IMR-90 (cell line): ENCODE data around the gene CD248. TPM values are rescaled to one million over a fixed set of nuclear protein-coding genes. Genes with fewer than 3 reads are reported as not detected.

Experiments used
- ATAC-seq: fragments of 200-7000 bp; cut with Tn5 transposase; 2 replicates; pipeline ENCODE4 v1.9.1; 2020; ENCODE audit warnings: low read depth, mild to moderate bottlenecking, moderate library complexity
- BruUV-seq: library from RNA; stranded (reverse); fragments of 400-500 nt; replicated peaks from 2 replicates; lab custom pipeline; 2021; lab: Mats Ljungman, UMichigan
- CTCF ChIA-PET: fragments of 300-600 bp; formaldehyde crosslinking; extraction: SDS; loops from one replicate; lab custom pipeline; 2021; ENCODE audit warnings: antibody characterized with exemption; lab: Yijun Ruan, JAX
- POLR2A ChIA-PET: fragments of 300-600 bp; sonication (Branson Sonifier 250); formaldehyde crosslinking; loops from one replicate; lab custom pipeline; 2022; ENCODE audit warnings: antibody characterized with exemption; ENCODE audit not compliant: unreplicated experiment; lab: Charles Lee
- DNase-seq: peaks from one replicate; pipeline ENCODE4 v3.0.0; 2013
- H2AFZ ChIP-seq: replicated peaks from 2 replicates; pipeline ENCODE3; 2013; ENCODE audit warnings: low read length, mild to moderate bottlenecking; ENCODE audit not compliant: poor library complexity
- H2AK5ac ChIP-seq: 2 replicates; pipeline ENCODE4 v1.6.1; 2013; ENCODE audit warnings: low read depth, low read length, inconsistent platforms
- H2AK9ac ChIP-seq: replicated peaks from 2 replicates; pipeline ENCODE3; 2013; ENCODE audit warnings: mild to moderate bottlenecking, low read depth, low read length, moderate library complexity; ENCODE audit not compliant: poor library complexity
- H2BK120ac ChIP-seq: 2 replicates; pipeline ENCODE4 v1.6.1; 2013; ENCODE audit warnings: low read depth, low read length, inconsistent platforms
- H2BK15ac ChIP-seq: 3 replicates; pipeline ENCODE4 v1.6.1; 2013; ENCODE audit warnings: low read depth, low read length, inconsistent platforms
- H2BK20ac ChIP-seq: 2 replicates; pipeline ENCODE4 v1.6.1; 2013; ENCODE audit warnings: low read depth, mild to moderate bottlenecking, inconsistent platforms, low read length, moderate library complexity
- H2BK5ac ChIP-seq: 2 replicates; pipeline ENCODE4 v1.6.1; 2013; ENCODE audit warnings: mild to moderate bottlenecking, low read depth, low read length, inconsistent platforms; ENCODE audit not compliant: poor library complexity, severe bottlenecking
- H3K14ac ChIP-seq: replicated peaks from 2 replicates; pipeline ENCODE4 v1.6.1; 2013; ENCODE audit warnings: low read depth, low read length, inconsistent platforms
- H3K18ac ChIP-seq: 2 replicates; pipeline ENCODE4 v1.6.1; 2013; ENCODE audit warnings: low read depth, low read length, control low read depth
- H3K23ac ChIP-seq: 2 replicates; pipeline ENCODE4 v1.6.1; 2013; ENCODE audit warnings: low read depth, low read length, inconsistent platforms
- H3K27ac ChIP-seq: 2 replicates; pipeline ENCODE4 v1.5.1; 2013; ENCODE audit warnings: mild to moderate bottlenecking, control low read depth, low read length; ENCODE audit not compliant: insufficient read depth
- H3K27me3 ChIP-seq: 2 replicates; pipeline ENCODE4 v1.6.1; 2013; ENCODE audit warnings: low read length; ENCODE audit not compliant: control insufficient read depth, insufficient read depth
- H3K36me3 ChIP-seq: 2 replicates; pipeline ENCODE4 v1.6.1; 2013; ENCODE audit warnings: low read length, mixed read lengths; ENCODE audit not compliant: control insufficient read depth, insufficient read depth
- H3K4ac ChIP-seq: 2 replicates; pipeline ENCODE4 v1.6.1; 2013; ENCODE audit warnings: low read depth, low read length, inconsistent platforms
- H3K4me1 ChIP-seq: 2 replicates; pipeline ENCODE4 v1.6.1; 2013; ENCODE audit warnings: low read length, mixed read lengths; ENCODE audit not compliant: control insufficient read depth, insufficient read depth
- H3K4me2 ChIP-seq: 2 replicates; pipeline ENCODE4 v1.6.1; 2013; ENCODE audit warnings: low read depth, mild to moderate bottlenecking, control low read depth, low read length, moderate library complexity
- H3K4me3 ChIP-seq: 2 replicates; pipeline ENCODE4 v1.5.1; 2013; ENCODE audit warnings: low read depth, mild to moderate bottlenecking, control low read depth, low read length, moderate library complexity; ENCODE audit not compliant: insufficient read depth
- H3K56ac ChIP-seq: 2 replicates; pipeline ENCODE4 v1.6.1; 2013; ENCODE audit warnings: low read length, inconsistent platforms; ENCODE audit not compliant: insufficient read depth; ENCODE audit errors: extremely low read depth
- H3K79me1 ChIP-seq, 2 experiments: 2 replicates each; pipeline ENCODE4 v1.6.1; 2013; ENCODE audit warnings: low read length in 2 of 2, inconsistent platforms in 1 of 2, low read depth in 1 of 2
- H3K9ac ChIP-seq: 2 replicates; pipeline ENCODE4 v1.6.1; 2013; ENCODE audit warnings: low read depth, low read length, control low read depth
- H3K9me1 ChIP-seq: 2 replicates; pipeline ENCODE4 v1.6.1; 2013; ENCODE audit warnings: low read length, inconsistent platforms; ENCODE audit not compliant: insufficient read depth
- H3K9me3 ChIP-seq: 2 replicates; pipeline ENCODE4 v1.6.1; 2013; ENCODE audit warnings: low read length; ENCODE audit not compliant: control insufficient read depth, insufficient read depth
- H4K20me1 ChIP-seq: 2 replicates; pipeline ENCODE4 v1.6.1; 2013; ENCODE audit warnings: low read length, inconsistent platforms; ENCODE audit not compliant: insufficient read depth
- H4K5ac ChIP-seq: 2 replicates; pipeline ENCODE4 v1.6.1; 2013; ENCODE audit warnings: mild to moderate bottlenecking, low read depth, low read length, control low read depth
- H4K8ac ChIP-seq, 2 experiments: 2 replicates each; pipeline ENCODE4 v1.6.1; 2013; ENCODE audit warnings: low read depth in 2 of 2, low read length in 2 of 2, control low read depth in 1 of 2, inconsistent platforms in 1 of 2
- H4K91ac ChIP-seq: 2 replicates; pipeline ENCODE4 v1.6.1; 2013; ENCODE audit warnings: low read depth, low read length, inconsistent platforms; ENCODE audit not compliant: insufficient read depth
- BHLHE40 ChIP-seq: fragments of 150-350 bp; IDR thresholded peaks from 2 replicates; pipeline ENCODE4 v1.6.1; 2016; ENCODE audit warnings: mild to moderate bottlenecking, low read depth, low read length
- MXI1 ChIP-seq: IDR thresholded peaks from 2 replicates; pipeline ENCODE4 v1.6.1; 2012; ENCODE audit warnings: low read depth, mild to moderate bottlenecking, low read length, moderate library complexity, borderline replicate concordance
- NFE2L2 ChIP-seq: fragments of 150-350 bp; IDR thresholded peaks from 2 replicates; pipeline ENCODE4 v1.6.1; 2016; ENCODE audit warnings: low read depth, mild to moderate bottlenecking, low read length
- RAD21 ChIP-seq: IDR thresholded peaks from 2 replicates; pipeline ENCODE4 v1.6.1; 2012; ENCODE audit warnings: low read length, improper control_type of control experiment
- RFX5 ChIP-seq: IDR thresholded peaks from 2 replicates; pipeline ENCODE4 v1.8.0; 2012; ENCODE audit warnings: low read depth, mild to moderate bottlenecking, low read length, moderate library complexity
- SMC3 ChIP-seq: fragments of 150-350 bp; IDR thresholded peaks from 2 replicates; pipeline ENCODE4 v1.6.1; 2016; ENCODE audit warnings: low read depth, mild to moderate bottlenecking, antibody characterized with exemption, low read length, moderate library complexity
- WGBS, 2 experiments: methylation state at CpG; one replicate each; pipeline versions ENCODE4 v1.1.5 to v1.1.7; 2013; ENCODE audit warnings: missing lambda C conversion rate in 2 of 2; ENCODE audit not compliant: insufficient read length in 1 of 2; ENCODE audit errors: extremely low coverage in 2 of 2; 5-methylcytosine and 5-hydroxymethylcytosine counted together
- dilution Hi-C: fragments of 300-500 bp; cut with HindIII; formaldehyde crosslinking; loops from one replicate; pipeline ENCODE4 v1.14.3; 2018; ENCODE audit warnings: low sequenced_read_pairs; ENCODE audit not compliant: unreplicated experiment
- in situ Hi-C: fragments of 300-500 bp; cut with MboI; formaldehyde crosslinking; loops from 3 replicates; pipeline ENCODE4 v1.14.3; 2019; ENCODE audit warnings: low sequenced_read_pairs, inconsistent platforms, mixed read lengths
- intact Hi-C: fragments of 100-400 bp; cut with micrococcal nuclease; formaldehyde crosslinking; loops from 2 replicates; pipeline ENCODE4 v1.10.0; 2022
- polyA plus RNA-seq, 3 experiments: library from polyadenylated mRNA; depleted of rRNA; stranded (reverse); fragments of >200 nt; gene quantifications; 2 replicates each; pipeline ENCODE4 v1.2.3, GENCODE V29; 2012; ENCODE audit warnings: low replicate concordance in 1 of 3
- total RNA-seq: library from RNA; depleted of rRNA; stranded (reverse); fragments of >200 nt; gene quantifications from 2 replicates; pipeline ENCODE4 v1.2.3, GENCODE V29; 2012
- TF ChIP-seq, protein P1 (sequence below): fragments of 150-350 bp; IDR thresholded peaks from 2 replicates; pipeline ENCODE4 v1.6.1; 2017; ENCODE audit warnings: mild to moderate bottlenecking, antibody characterized with exemption, low read length, low read depth
- TF ChIP-seq, protein P2 (sequence below): fragments of 150-350 bp; IDR thresholded peaks from 2 replicates; pipeline ENCODE4 v1.6.1; 2016; ENCODE audit warnings: low read depth, mild to moderate bottlenecking, low read length, moderate library complexity, borderline replicate concordance
- TF ChIP-seq, protein P3 (sequence below): conservative IDR thresholded peaks from 2 replicates; pipeline ENCODE4 v1.5.1; 2012; ENCODE audit warnings: mild to moderate bottlenecking, low read depth, low read length, improper control_type of control experiment

CD248 gene
- total and polyA plus RNA-seq, 2 of the 4 experiments (the other 2 are of a cell fraction): 19.5 to 223 TPM

- Histone ChIP-seq H3K4ac (no peak overlapping the region), H2BK15ac (no peak overlapping the region), H2BK20ac (no peak overlapping the region), H4K8ac (no peak overlapping the region), H3K14ac (no peak overlapping the region), H3K4me1 (no peaks in the 10 kb centered on the region), H4K91ac (no peak overlapping the region), H3K9ac (no peak overlapping the region), H3K36me3 (no peaks in the 10 kb centered on the region), H3K4me2 (no peak overlapping the region), H2AK5ac (no peak overlapping the region), H3K9me1 (no peaks in the 10 kb centered on the region; the same call in 1 of the 2 replicates), H4K5ac (no peak overlapping the region), H3K18ac (no peak overlapping the region), H2BK120ac (no peak overlapping the region), H2AFZ (no peak overlapping the region), H3K4me3 (no peak overlapping the region), H3K9me3 (no peaks in the 10 kb centered on the region), H3K79me1 (no peaks in the 10 kb centered on the region), H2AK9ac (no peak overlapping the region), H3K56ac (no peak overlapping the region), H3K23ac (no peak overlapping the region; the same call in 1 of the 2 replicates), H3K27ac (no peak overlapping the region), H2BK5ac (no peak overlapping the region), H4K20me1 (no peaks in the 10 kb centered on the region), H3K27me3 (peaks cover 36% of the 10 kb centered on the region)
- DNase-seq (no peak), ATAC-seq (no peak)
- 10% methylated on average over 2 of the region's 8 CpGs; no CpG with 5 or more reads in 1 of the 2 experiments for WGBS, 2 experiments
- in situ Hi-C loops: no loop called here
- dilution Hi-C loops: no loop called here
- TF ChIP-seq RAD21 (no peak), NFE2L2 (no peak), SMC3 (no peak), BHLHE40 (no peak), RFX5 (no peak), MXI1 (no peak)
- TF ChIP-seq, protein P1, sequence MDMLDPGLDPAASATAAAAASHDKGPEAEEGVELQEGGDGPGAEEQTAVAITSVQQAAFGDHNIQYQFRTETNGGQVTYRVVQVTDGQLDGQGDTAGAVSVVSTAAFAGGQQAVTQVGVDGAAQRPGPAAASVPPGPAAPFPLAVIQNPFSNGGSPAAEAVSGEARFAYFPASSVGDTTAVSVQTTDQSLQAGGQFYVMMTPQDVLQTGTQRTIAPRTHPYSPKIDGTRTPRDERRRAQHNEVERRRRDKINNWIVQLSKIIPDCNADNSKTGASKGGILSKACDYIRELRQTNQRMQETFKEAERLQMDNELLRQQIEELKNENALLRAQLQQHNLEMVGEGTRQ: no peak
- TF ChIP-seq, protein P2, sequence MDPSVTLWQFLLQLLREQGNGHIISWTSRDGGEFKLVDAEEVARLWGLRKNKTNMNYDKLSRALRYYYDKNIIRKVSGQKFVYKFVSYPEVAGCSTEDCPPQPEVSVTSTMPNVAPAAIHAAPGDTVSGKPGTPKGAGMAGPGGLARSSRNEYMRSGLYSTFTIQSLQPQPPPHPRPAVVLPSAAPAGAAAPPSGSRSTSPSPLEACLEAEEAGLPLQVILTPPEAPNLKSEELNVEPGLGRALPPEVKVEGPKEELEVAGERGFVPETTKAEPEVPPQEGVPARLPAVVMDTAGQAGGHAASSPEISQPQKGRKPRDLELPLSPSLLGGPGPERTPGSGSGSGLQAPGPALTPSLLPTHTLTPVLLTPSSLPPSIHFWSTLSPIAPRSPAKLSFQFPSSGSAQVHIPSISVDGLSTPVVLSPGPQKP: no peak
- TF ChIP-seq, protein P3, sequence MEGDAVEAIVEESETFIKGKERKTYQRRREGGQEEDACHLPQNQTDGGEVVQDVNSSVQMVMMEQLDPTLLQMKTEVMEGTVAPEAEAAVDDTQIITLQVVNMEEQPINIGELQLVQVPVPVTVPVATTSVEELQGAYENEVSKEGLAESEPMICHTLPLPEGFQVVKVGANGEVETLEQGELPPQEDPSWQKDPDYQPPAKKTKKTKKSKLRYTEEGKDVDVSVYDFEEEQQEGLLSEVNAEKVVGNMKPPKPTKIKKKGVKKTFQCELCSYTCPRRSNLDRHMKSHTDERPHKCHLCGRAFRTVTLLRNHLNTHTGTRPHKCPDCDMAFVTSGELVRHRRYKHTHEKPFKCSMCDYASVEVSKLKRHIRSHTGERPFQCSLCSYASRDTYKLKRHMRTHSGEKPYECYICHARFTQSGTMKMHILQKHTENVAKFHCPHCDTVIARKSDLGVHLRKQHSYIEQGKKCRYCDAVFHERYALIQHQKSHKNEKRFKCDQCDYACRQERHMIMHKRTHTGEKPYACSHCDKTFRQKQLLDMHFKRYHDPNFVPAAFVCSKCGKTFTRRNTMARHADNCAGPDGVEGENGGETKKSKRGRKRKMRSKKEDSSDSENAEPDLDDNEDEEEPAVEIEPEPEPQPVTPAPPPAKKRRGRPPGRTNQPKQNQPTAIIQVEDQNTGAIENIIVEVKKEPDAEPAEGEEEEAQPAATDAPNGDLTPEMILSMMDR: no peak
- BruUV-seq: no TSS peak
- ChIA-PET CTCF (interaction anchor here (0.7 to 1.4 kb wide), 2 partner anchors 14 to 15 kb away, joined by 3 to 4 read pairs; no protein-coding TSS in a partner anchor), POLR2A (no interaction called here)
- intact Hi-C loops: no loop called here
Measured at GRCh38 chr11:66297610-66298009, 19.2 kb downstream of the CD248 start.
